K562 (cell line): ENCODE results near the gene MYH6. TPM values are rescaled to one million over a fixed set of nuclear protein-coding genes. Genes with fewer than 3 reads are reported as not detected.
A peak's percentile ranks its signal among the peaks of the same experiment; 100 is the strongest.

Experiments used
- ATAC-seq: fragments of 200-7000 bp; cut with Tn5 transposase; 3 replicates; pipeline ENCODE4 v1.9.1; 2020; ENCODE audit warnings: moderate library complexity
- Bru-seq: library from RNA; stranded (reverse); fragments of 400-500 nt; gene quantifications from one replicate; lab custom pipeline; 2021; lab: Mats Ljungman, UMichigan
- BruChase-seq, 2 experiments: library from RNA; stranded (reverse); fragments of 400-500 nt; gene quantifications; one replicate each; lab custom pipeline; 2021; lab: Mats Ljungman, UMichigan
- BruUV-seq: library from RNA; stranded (reverse); fragments of 400-500 nt; replicated peaks from 2 replicates; lab custom pipeline; 2021; lab: Mats Ljungman, UMichigan
- CTCF ChIA-PET: fragments of 300-600 bp; formaldehyde crosslinking; extraction: SDS; loops from one replicate; lab custom pipeline; 2021; ENCODE audit warnings: low intra/inter-chr PET ratio; lab: Yijun Ruan, JAX
- POLR2A ChIA-PET: fragments of 300-600, 350-650 bp; sonication (Branson Sonifier 250); formaldehyde crosslinking; extraction: SDS; loops from one replicate; lab custom pipeline; 2021; ENCODE audit warnings: antibody characterized with exemption, inconsistent platforms; lab: Yijun Ruan, JAX
- DNase-seq, 4 experiments: peaks; one replicate each; pipeline versions ENCODE4 v3.0.0 to v3.0.0-alpha.2; 2011 to 2018; ENCODE audit warnings: low spot score in 3 of 4, mixed read lengths in 3 of 4; ENCODE audit errors: extremely low read depth in 1 of 4
- FAIRE-seq: peaks from 2 replicates; lab custom pipeline; 2011; peaks lifted over from hg19 to GRCh38; lab: Jason Lieb, UNC
- H2AFZ ChIP-seq: 2 replicates; pipeline ENCODE4 v1.6.0; 2011; ENCODE audit warnings: low read depth, low read length, control low read depth, inconsistent platforms
- H3K27ac ChIP-seq: fragments of 200-600 bp; 3 replicates; pipeline ENCODE4 v1.8.0; 2011; ENCODE audit warnings: low read depth, mild to moderate bottlenecking, control low read depth, inconsistent platforms, low read length, moderate library complexity, mixed read lengths; ENCODE audit errors: extremely low read depth
- H3K27me3 ChIP-seq, 2 experiments: fragments of 300-600 bp in 1 of 2; 2 replicates in 1 of 2; 3 replicates in 1 of 2; pipeline versions ENCODE4 v1.6.0 to v1.8.0; 2011; ENCODE audit warnings: inconsistent platforms in 2 of 2, low read length in 2 of 2, mild to moderate bottlenecking in 1 of 2, mixed read lengths in 1 of 2, moderate library complexity in 1 of 2; ENCODE audit not compliant: control insufficient read depth in 2 of 2, insufficient read depth in 2 of 2
- H3K36me3 ChIP-seq: fragments of 300-600 bp; 3 replicates; pipeline ENCODE4 v1.8.0; 2011; ENCODE audit warnings: mild to moderate bottlenecking, low read length, inconsistent platforms; ENCODE audit not compliant: control insufficient read depth, insufficient read depth
- H3K4me1 ChIP-seq, 2 experiments: fragments of 200-600 bp in 1 of 2; replicated peaks in 1 of 2; 2 replicates in 1 of 2; 3 replicates in 1 of 2; pipeline versions ENCODE4 v1.5.1 to v1.8.0; 2011; ENCODE audit warnings: inconsistent platforms in 2 of 2, low read length in 2 of 2, mild to moderate bottlenecking in 1 of 2, mixed read lengths in 1 of 2, moderate library complexity in 1 of 2; ENCODE audit not compliant: control insufficient read depth in 2 of 2, insufficient read depth in 2 of 2
- H3K4me2 ChIP-seq: 2 replicates; pipeline ENCODE4 v1.6.1; 2011; ENCODE audit warnings: low read length, control low read depth, inconsistent platforms, mixed read lengths; ENCODE audit not compliant: insufficient read depth
- H3K4me3 ChIP-seq: fragments of 200-600 bp; sonication (generic), shearing (Covaris generic); 2 replicates; pipeline ENCODE4 v1.5.1; 2016; ENCODE audit warnings: control low read depth, inconsistent platforms
- H3K79me2 ChIP-seq: fragments of 200-600 bp; 3 replicates; pipeline ENCODE4 v1.8.0; 2011; ENCODE audit warnings: low read length, inconsistent platforms; ENCODE audit not compliant: control insufficient read depth, insufficient read depth
- H3K9ac ChIP-seq, 2 experiments: 2 replicates each; pipeline versions ENCODE4 v1.6.0 to v1.6.1; 2011; ENCODE audit warnings: low read depth in 2 of 2, low read length in 2 of 2, control low read depth in 1 of 2, inconsistent platforms in 1 of 2, mild to moderate bottlenecking in 1 of 2, mixed read lengths in 1 of 2; ENCODE audit not compliant: insufficient read depth in 1 of 2
- H3K9me1 ChIP-seq: one replicate; pipeline ENCODE4 v1.6.0; 2011; ENCODE audit warnings: inconsistent platforms, mild to moderate bottlenecking, low read length, moderate library complexity; ENCODE audit not compliant: control insufficient read depth, insufficient read depth
- H3K9me3 ChIP-seq: replicated peaks from 2 replicates; pipeline ENCODE4 v1.5.1; 2011; ENCODE audit warnings: low read depth, low read length, inconsistent platforms; ENCODE audit not compliant: control insufficient read depth, insufficient read depth
- H4K20me1 ChIP-seq: replicated peaks from 2 replicates; pipeline ENCODE4 v1.6.1; 2011; ENCODE audit warnings: low read length, inconsistent platforms, mixed read lengths; ENCODE audit not compliant: control insufficient read depth, insufficient read depth
- CBX3 ChIP-seq, 2 experiments: IDR thresholded peaks; 1 replicate in 1 of 2; 2 replicates in 1 of 2; pipeline ENCODE4 v1.6.1; 2012; ENCODE audit warnings: inconsistent platforms in 2 of 2, low read length in 2 of 2, borderline replicate concordance in 1 of 2, control low read depth in 1 of 2
- ESRRB ChIP-seq: fragments of 250-450 bp; sonication (Bioruptor Pico); IDR thresholded peaks from 2 replicates; pipeline ENCODE4 v1.5.0; 2020; ENCODE audit warnings: mild to moderate bottlenecking, moderate library complexity, borderline replicate concordance
- HINFP ChIP-seq: fragments of 450-650 bp; conservative IDR thresholded peaks from 2 replicates; pipeline ENCODE4 v1.6.1; 2016; ENCODE audit warnings: missing genetic modification characterization, low read depth, mild to moderate bottlenecking, control low read depth, missing compliant biosample characterization
- HNRNPK ChIP-seq: fragments of 200-400 bp; formaldehyde crosslinking; IDR thresholded peaks from one replicate; pipeline ENCODE4 v1.6.1; 2018; ENCODE audit warnings: mild to moderate bottlenecking, low read depth, low read length; ENCODE audit not compliant: poor library complexity, severe bottlenecking
- MECOM ChIP-seq: fragments of 250-450 bp; sonication (Bioruptor Pico); IDR thresholded peaks from 2 replicates; pipeline ENCODE4 v1.8.0; 2022; ENCODE audit warnings: inconsistent platforms
- PRPF4 ChIP-seq: fragments of 200-400 bp; formaldehyde crosslinking; IDR thresholded peaks from one replicate; pipeline ENCODE4 v1.6.1; 2017; ENCODE audit warnings: low read length, low read depth, mild to moderate bottlenecking; ENCODE audit not compliant: insufficient read depth, poor library complexity, severe bottlenecking
- RHOXF2B ChIP-seq: fragments of 250-450 bp; sonication (Bioruptor Pico); conservative IDR thresholded peaks from 2 replicates; pipeline ENCODE4 v1.5.1; 2021
- STAT6 ChIP-seq: sonication (generic); formaldehyde crosslinking; IDR thresholded peaks from 2 replicates; pipeline ENCODE4 v1.8.1; 2023; ENCODE audit warnings: mild to moderate bottlenecking, missing genetic modification reagents
- ZNF217 ChIP-seq: sonication (generic); formaldehyde crosslinking; IDR thresholded peaks from 2 replicates; pipeline ENCODE4 v1.8.0; 2022; ENCODE audit warnings: mild to moderate bottlenecking, missing genetic modification reagents
- ZNF24 ChIP-seq: fragments of 450-650 bp; IDR thresholded peaks from 2 replicates; pipeline ENCODE4 v1.6.1; 2016
- ZNF512 ChIP-seq: IDR thresholded peaks from 2 replicates; pipeline ENCODE4 v1.6.1; 2016; ENCODE audit warnings: missing genetic modification characterization, missing compliant biosample characterization
- WGBS: fragments of 100-300 bp; shearing (Covaris generic); methylation state at CpG from one replicate; pipeline ENCODE4 v1.1.6; 2016; ENCODE audit warnings: low coverage, mixed read lengths; ENCODE audit not compliant: insufficient coverage; ENCODE audit errors: missing lambda C conversion rate; 5-methylcytosine and 5-hydroxymethylcytosine counted together
- in situ Hi-C: fragments of 300-500 bp; cut with MboI; formaldehyde crosslinking; loops from 4 replicates; pipeline ENCODE4 v1.15.0; 2018; ENCODE audit warnings: inconsistent platforms, mixed read lengths
- intact Hi-C: fragments of 100-400 bp; cut with micrococcal nuclease; formaldehyde crosslinking; loops from 2 replicates; pipeline ENCODE4 v1.14.2; 2022
- long read RNA-seq, 3 experiments: library from polyadenylated mRNA in 2 of 3; library from RNA in 1 of 3; unstranded in 2 of 3; stranded (forward) in 1 of 3; transcript quantifications; one replicate each; pipeline ENCODE4 v2.0.0, GENCODE V29; 2019 to 2022
- polyA minus RNA-seq, 3 experiments: library from RNA; depleted of rRNA, polyadenylated mRNA; stranded (reverse); fragments of >200 nt; gene quantifications; 2 replicates each; pipeline ENCODE4 v1.2.3, GENCODE V29; 2011
- polyA plus RNA-seq, 8 experiments: library from polyadenylated mRNA; depleted of rRNA in 4 of 8; stranded (reverse) in 5 of 8; unstranded in 3 of 8; fragments of >200 nt; fragmentation: Nextera tagmentation in 2 of 8; fragmentation: Illumina TruSeq in 1 of 8; extraction: Ambion mirVana in 2 of 8; extraction: Trizol in 1 of 8; gene quantifications; 2 replicates each; pipeline versions ENCODE4 v1.2.1 to v1.2.3, GENCODE V29; 2011 to 2014; ENCODE audit warnings: inconsistent platforms in 1 of 8, missing spikeins in 1 of 8
- total RNA-seq, 7 experiments: library from RNA; depleted of rRNA in 6 of 7; stranded (reverse); fragments of >200 nt in 6 of 7; fragmentation: Illumina TruSeq in 2 of 7; extraction: Trizol in 2 of 7; gene quantifications; 2 replicates each; pipeline versions ENCODE4 v1.2.1 to v1.2.3, GENCODE V29; 2011 to 2021; ENCODE audit warnings: low replicate concordance in 1 of 7

MYH6 gene
- total RNA-seq (2011; cell fraction: chromatin; rRNA removed; ENCODE audit: low replicate concordance): 0.09 TPM in 1 of 2 replicates, not detected in the other
- total RNA-seq (2011; cell fraction: nucleolus; rRNA removed): not detected in 2 replicates
- not detected in 2 replicates for total RNA-seq (2011; cell fraction: nucleoplasm; rRNA removed)
- not detected in 2 replicates for total RNA-seq (2014; rRNA removed)
- total RNA-seq (2014; rRNA removed; fragmentation: Illumina TruSeq; extraction: Trizol): not detected in 2 replicates
- not detected in 2 replicates for total RNA-seq (2015; rRNA removed; fragmentation: Illumina TruSeq; extraction: Trizol)
- total RNA-seq (2021): not detected in 2 replicates
- polyA plus RNA-seq (2011; rRNA removed): not detected in 2 replicates
- 0.04 TPM in 1 of 2 replicates, not detected in the other for polyA plus RNA-seq (2011; cell fraction: cytosol; rRNA removed)
- polyA plus RNA-seq (2011; cell fraction: nucleus; rRNA removed): 0.03 and 0.04 TPM in 2 replicates
- polyA plus RNA-seq (2012): 0.03 TPM in 2 replicates
- not detected in 2 replicates for polyA plus RNA-seq (2014; fragmentation: Illumina TruSeq; extraction: Trizol)
- polyA plus RNA-seq (2014; fragmentation: Nextera tagmentation; extraction: Ambion mirVana): not detected
- polyA plus RNA-seq (2014; rRNA removed): not detected in 2 replicates
- 0.12 TPM in 1 of 2 replicates, not detected in the other for polyA minus RNA-seq (2011; rRNA and poly(A)+ RNA removed)
- polyA minus RNA-seq (2011; cell fraction: cytosol; rRNA and poly(A)+ RNA removed): not detected in 2 replicates
- polyA minus RNA-seq (2011; cell fraction: nucleus; rRNA and poly(A)+ RNA removed): not detected in 2 replicates
- percentile 12 among the genes with signal in this experiment for Bru-seq, nascent RNA
- BruChase-seq, experiment 1, labeled RNA remaining after a 2-hour chase: percentile 4 among the genes with signal in this experiment
- BruChase-seq, experiment 2, labeled RNA remaining after a 6-hour chase: not detected
- long read RNA-seq, experiment 1: 0 reads
- long read RNA-seq, experiment 2: 0 reads
- long read RNA-seq, experiment 3: 0 reads

- no peak for FAIRE-seq
- in situ Hi-C loops: no loop called here
- POLR2A ChIA-PET: no interaction called here
- TF ChIP-seq CBX3 (IDR thresholded peaks at IDR 0.05; ENCODE audit: borderline replicate concordance in 1 of 2, low read length in 2 of 2) (no peak), ZNF512 (tag) (no peak), ESRRB (CRISPR knock-in tag) (no peak), PRPF4 (no peak), ZNF217 (no peak), STAT6 (CRISPR knock-in tag) (no peak), HNRNPK (no peak), RHOXF2B (no peak), HINFP (tag) (no peak), MECOM (CRISPR knock-in tag) (no peak), ZNF24 (no peak)
These were observed at the start of gene MYH6 for GRCh38 chr14:23407516-23408306. Gene MYH6 (minus strand): TSS chr14:23408273. CDS start chr14:23407223, 1,050 bp downstream.

More at GRCh38 chr14:23407516-23408306, at the start of gene MYH6:
- H3K79me2 ChIP-seq: no peaks in the 10 kb centered on the region
- H3K9me1 ChIP-seq: no peaks in the 10 kb centered on the region
- H3K4me1 ChIP-seq: no peaks in the 10 kb centered on the region; a peak in 1 of 5 replicates
- no peak within 1 kb of the TSS for H2AFZ ChIP-seq
- DNase-seq (no peak), ATAC-seq (no peak)
- H3K9me3 ChIP-seq: no peaks in the 10 kb centered on the region
- intact Hi-C loops: no loop called here
- H3K4me2 ChIP-seq: no peak within 1 kb of the TSS
- H3K9ac ChIP-seq: no peak within 1 kb of the TSS
- no peak within 1 kb of the TSS for H3K27ac ChIP-seq
- no peak within 1 kb of the TSS for H3K4me3 ChIP-seq
- no TSS peak for BruUV-seq
- peaks cover 22 to 89% of the 10 kb centered on the region in 2 experiments; a peak in 4 of 5 replicates for H3K27me3 ChIP-seq
- H4K20me1 ChIP-seq: no peaks in the 10 kb centered on the region
- no peaks in the 10 kb centered on the region for H3K36me3 ChIP-seq
- CTCF ChIA-PET: no interaction called here
- 2% methylated on average over 13 of the region's 15 CpGs for WGBS
